HG03159 (cell line): ENCODE results near the gene IRF2BP1.
"Not testable (repeated sequence)": the region's sequence is repeated elsewhere in the genome, so short reads cannot be mapped to it uniquely, and the experiment has no call there.

Experiments
- ATAC-seq: cut with Tn5 transposase; IDR thresholded peaks from one replicate; pipeline ENCODE4 v1.9.1; 2021; ENCODE audit warnings: mild to moderate bottlenecking, moderate library complexity; ENCODE audit not compliant: unreplicated experiment

IRF2BP1 gene

DNA sequence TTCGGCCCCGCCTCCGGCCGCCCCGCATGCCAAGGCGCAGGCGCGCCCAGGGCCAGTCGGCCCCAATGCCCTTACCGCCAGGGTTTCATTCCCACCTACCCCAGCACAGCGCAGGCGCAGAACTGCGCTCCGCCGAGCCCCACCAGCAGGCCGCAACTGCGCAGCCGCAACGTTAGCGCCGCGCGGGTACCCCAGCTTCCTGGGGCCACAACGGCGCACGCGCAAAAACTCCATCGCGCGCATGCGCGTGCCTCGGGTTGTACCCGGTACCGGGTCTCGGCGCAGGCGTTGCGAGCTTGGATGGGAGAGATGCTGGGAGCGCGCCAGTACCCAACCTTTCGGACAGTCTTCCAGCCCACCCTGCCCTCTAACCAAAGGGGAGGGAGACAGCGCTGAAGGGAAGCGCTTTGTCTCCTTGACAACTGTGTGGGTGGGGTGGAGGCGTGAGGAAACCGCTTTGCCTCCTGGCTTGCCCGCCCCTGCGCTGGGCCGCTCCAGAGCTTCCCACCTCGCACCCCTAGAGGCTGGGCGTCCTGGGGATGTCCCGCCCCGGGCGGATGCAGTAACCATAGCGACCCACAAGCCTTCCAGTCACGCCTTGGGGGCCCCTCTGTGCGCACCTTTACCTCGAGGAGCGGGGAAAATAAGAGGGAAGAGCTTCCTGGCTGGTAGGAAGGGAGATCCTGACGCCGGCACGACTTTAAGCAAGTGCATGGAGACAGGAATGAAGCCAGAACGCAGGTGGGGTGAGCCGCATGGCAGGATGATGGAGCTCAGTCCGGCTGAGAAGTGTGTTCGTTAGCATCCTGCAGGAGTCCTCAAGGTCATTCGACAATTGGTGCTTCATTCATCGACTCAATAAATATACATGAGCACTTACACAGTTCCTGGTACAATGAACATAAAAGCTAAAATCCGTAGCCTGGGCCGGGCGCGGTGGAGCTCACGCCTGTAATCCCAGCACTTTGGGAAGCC lies 17.0 kb upstream of the IRF2BP1 start:
- ATAC-seq, result peak; percentile 86

DNA sequence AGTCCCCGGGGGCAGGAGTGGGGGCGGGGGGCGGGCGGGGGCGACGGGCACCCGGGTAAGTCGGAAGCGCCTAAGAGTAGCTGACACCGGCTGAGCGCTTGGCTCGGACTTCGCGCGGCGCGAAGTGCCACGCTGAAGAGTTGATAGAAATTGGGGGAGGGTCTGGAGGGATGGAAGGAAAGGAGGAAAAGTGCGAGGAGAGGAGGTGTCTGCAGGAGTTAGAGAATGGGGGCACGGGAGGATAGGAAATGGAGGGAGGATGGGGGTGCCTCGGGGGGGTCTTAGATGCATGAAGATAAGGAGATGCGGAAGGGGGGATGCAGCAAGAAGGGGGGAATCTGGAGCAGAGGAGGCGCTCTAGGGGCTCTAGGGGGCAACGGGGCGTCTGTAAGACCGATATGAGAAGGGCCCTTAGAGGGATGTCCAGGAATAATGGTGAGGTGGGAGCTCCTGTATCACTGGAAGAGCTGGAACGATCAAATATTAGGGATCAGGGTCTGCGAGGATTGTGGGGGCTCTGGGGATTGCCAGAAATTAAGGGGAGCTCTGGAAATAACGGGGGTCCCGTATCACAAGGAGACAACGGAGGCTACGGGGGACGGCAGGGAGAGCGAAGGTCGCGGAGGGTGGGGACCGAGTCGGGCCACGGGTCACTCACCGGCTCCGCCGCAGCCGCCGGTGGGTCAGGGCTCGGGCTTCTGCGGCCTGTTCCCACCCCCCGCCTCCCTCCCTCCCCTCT lies 16.1 kb upstream of the IRF2BP1 start, which contains the start of gene MYPOP:
Gene MYPOP, minus strand, starts transcription at position 702 of the 739 bp plus-strand sequence. CDS start 840 bp downstream, outside the sequence.
- ATAC-seq, result no peak

DNA sequence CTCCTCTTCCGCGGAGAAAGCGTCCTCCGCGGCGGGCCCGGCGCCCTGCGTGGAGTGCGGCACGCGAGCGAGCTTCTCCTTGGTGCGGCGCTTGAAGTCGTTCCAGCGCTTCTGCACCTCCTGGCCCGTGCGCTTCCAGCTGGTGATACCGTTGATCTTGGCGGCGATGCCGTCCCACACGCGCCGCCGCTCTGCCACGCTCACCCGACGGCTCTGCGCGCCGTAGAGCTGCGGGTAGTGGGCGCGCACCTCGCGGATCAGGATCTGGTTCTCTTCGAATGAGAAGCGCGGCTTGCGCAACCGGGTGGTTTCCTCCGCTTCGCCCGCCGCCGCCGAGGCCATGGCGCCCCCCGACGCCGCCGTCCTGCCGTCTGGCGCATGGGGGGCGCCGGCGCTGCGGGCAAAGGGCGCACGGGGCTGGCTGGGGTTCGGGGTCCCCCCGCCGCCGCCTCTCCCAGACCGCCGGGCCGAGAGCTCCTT lies 15.5 kb upstream of the IRF2BP1 start:
- ATAC-seq, result no peak

DNA sequence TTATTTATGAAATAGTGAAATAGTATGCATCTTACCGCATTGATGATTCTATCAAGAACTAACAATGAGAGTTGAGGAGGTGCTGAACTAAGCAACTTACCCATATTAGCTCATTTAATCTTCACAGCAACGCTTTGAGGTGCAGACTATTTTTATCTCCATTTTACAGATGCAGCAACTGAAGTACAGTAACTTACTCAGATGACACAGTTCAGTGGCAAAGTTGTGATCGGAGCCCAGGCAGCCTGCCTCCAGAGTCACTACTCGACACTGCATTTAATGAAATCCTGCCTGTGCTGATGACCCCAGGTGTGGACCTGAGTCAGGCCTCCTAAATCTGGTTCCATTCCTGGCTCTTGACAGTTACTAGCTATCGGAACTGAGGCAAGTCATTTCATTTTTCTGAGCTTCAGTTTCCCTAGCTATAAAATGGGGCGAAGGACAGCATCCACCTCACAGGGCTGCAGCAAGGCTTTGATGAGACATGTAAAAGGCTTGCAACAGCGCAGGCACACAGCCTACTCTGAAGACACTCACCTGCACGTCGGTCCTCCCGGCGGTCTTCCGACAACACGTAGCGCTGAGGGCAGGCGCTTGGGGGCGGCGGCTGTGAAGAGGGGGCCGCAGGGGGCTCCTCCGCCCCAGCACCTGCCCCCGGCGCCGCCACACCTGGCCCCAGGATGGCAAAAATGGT lies 14.9 kb upstream of the IRF2BP1 start:
- no peak for ATAC-seq

DNA sequence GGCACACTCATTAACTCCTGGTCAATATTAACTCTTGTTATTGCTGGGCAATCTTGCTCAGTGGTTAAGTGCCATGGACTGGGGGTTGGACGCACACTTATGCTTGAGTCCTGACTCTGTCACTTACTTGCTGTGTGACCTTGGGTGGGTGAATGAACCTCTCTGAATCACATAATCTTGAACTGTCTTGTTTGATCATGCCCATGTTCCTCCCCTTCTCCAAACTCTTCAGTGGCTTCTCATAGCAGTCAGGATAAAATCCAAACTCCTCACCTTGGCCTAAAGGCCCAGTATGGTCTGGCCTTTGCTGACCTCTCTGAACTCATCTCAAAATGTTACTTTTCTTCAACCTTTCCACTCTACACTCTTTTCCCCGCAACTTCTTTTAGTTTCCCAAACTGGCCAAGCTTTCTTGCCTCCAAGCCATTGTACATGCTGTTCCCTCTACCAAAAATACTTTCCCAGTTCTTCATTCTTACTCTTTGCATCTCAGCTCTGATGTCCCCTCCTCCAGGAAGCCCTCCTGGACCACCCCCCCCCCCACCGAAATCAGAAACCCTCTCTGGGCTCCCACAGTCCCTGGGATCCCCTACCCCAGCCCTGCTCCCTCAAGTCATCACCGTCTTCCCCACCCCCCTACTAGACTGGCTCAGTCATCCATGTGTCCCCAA lies 14.1 kb upstream of the IRF2BP1 start:
- ATAC-seq, result no peak

DNA sequence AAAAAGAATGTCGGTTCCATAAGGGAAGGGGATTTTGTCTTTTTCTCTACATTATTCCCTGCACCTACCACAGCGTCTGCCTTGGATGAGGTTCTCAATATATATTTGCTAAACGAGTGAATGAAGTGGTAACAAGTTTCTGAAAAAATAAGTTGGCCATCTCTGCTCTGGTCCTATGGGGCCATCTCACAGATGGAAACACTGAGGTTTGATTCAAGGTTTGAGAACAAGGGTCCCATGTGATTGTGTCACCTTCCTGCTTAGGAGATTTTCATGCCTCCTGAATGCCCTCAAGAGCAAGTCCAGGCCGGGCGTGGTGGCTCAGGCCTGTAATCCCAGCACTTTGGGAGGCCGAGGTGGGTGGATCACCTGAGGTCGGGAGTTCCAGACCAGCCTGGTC lies 13.3 kb upstream of the IRF2BP1 start:
- no peak for ATAC-seq

DNA sequence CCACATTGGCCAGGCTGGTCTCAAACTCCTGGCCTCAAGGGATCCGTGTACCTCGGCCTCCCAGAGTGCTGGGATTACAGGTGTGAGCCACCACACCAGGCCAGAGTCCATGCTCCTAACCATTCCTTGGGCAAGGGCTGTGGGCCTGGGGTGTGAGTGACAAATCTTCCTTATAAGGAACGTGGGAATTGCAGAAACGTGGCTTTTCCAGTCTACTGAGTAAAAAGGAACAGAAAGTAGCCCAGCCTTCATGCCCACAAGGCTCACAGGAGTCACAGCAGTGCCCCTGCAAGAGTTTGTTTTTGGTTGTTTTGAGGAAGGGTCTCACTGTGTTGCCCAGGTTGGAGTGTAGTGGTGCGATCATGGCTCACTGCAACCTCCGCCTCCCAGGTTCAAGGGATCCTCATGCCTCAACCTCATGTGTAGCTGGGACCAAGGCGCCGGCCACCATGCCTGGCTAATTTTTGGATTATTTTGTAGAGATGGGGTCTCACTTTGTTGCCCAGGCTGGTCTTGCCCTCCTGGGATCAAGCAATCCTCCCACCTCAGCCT lies 11.4 kb upstream of the IRF2BP1 start:
- ATAC-seq, result no peak

DNA sequence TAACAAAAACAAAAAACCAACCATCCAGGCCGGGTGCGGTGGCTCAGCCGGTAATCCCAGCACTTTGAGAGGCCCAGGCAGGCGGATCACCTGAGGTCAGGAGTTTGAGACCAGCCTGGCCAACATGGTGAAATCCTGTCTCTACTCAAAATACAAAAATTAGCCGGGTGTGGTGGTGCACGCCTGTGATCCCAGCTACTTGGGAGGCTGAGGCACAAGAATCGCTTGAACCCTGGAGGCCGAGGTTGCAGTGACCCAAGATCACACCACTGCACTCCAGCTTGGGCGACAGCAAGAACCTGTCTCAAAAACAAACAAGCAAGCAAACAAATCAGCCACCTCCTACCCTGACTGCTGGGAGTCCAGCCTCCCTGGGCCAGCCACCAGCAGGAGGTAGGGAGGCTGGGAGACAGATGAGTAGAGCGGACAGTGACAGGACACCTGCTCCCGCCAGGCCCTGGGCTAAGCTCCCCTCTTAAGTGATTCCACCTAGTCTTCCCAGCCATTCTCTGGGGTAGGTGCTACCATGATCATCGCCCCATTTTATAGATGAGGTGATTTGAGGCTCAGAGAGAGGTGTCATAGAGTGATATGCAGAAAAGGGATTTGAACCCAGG lies 10.2 kb upstream of the IRF2BP1 start:
- not testable (repeated sequence) for ATAC-seq

DNA sequence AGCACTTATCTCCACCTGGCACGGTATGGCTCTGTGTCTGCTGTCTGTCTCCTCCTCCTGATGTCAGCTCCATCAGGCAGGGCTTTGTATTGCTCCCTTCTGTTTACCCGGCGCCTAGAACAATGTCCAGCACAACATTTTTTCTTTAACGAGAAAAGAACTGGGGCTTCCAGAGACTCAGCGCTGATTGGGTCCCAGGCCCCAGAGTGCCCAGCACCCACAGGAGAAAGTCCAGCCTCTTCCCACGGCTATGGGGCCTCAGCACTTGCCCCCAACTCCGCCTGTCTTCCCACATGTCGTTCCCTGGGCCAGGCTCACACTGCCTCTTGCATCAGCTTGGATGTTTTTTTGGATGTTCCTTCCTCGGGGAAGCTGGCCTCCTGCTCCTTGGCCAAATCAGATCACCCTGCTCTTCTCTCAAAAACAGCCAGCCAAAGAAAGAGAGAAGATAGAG lies 9.6 kb upstream of the IRF2BP1 start:
- ATAC-seq, result no peak

DNA sequence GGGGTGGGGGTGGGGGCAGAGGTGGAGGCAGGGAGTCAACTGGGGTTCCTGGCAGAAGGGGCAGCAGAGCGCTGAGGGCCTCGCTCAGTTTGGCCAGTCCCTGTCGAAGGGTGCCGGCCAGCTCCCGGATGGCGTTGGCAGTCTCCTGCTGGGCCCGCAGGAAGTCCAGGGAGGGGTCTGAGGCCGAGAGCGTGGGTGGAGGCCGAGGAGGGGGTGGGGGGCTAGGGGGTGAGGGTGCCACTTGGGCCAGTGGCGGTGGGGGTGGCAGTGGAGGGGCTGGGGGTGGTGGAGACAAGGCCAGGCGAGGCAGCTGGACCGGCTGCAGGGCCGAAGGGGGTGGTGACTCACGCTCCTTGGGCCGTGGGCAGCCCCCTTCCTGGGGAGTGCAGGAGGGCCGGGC lies 4.9 kb upstream of the IRF2BP1 start:
- ATAC-seq, result no peak

DNA sequence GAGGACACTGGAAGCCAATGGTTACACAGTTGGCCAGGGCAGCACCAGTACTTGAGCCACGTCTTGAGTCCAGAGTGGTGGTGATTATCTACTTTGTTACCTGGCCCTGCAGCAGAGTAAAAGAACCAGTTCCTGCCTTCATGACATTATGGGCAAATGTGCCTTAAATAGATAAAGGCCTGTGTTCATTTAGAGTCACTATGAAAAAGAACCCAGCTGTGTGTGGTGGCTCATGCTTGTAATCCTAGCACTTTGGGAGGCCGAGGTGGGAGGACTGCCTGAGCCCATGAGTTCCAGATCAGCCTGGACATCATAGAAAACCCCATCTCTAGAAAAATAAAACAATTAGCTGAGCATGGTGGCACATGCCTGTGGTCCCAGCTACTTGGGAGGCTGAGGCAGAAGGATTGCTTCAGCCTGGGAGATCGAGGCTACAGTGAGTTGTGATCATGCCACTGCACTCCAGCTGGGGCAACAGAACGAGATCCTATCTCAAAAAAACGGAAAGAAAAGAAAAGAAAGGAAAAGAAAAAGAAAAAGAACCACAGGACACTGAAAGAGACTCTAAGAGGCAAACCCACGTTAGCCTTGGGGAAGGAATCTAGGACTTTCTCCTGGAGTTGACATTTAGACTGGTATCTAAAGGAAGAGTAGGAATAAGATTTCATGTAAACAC lies 3.4 kb upstream of the IRF2BP1 start:
- ATAC-seq, result no peak

DNA sequence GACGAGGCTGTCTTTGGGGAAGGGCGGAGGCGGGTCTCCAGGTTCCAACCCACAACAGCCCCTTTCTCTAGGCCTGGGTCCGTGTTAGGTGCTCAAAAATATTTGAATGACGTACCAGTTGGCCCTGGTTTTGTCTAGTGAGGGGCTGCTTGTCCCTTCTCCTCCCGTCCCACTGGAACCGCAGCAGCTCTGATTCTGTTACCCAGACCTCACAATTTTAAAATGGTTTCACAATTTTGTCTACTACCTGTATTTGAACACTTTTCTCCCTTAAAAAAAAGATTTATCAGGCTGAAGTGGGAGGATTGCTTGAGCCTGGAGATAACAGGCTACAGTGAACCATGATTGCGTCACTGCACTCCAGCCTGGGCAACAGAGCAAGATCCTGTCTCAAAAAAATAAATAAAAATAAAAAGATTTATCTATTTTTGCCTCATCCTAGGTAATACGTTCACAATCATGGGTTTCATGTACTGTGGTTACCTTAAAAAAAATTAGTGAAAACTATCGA lies 1.3 kb upstream of the IRF2BP1 start:
- ATAC-seq, result no peak

DNA sequence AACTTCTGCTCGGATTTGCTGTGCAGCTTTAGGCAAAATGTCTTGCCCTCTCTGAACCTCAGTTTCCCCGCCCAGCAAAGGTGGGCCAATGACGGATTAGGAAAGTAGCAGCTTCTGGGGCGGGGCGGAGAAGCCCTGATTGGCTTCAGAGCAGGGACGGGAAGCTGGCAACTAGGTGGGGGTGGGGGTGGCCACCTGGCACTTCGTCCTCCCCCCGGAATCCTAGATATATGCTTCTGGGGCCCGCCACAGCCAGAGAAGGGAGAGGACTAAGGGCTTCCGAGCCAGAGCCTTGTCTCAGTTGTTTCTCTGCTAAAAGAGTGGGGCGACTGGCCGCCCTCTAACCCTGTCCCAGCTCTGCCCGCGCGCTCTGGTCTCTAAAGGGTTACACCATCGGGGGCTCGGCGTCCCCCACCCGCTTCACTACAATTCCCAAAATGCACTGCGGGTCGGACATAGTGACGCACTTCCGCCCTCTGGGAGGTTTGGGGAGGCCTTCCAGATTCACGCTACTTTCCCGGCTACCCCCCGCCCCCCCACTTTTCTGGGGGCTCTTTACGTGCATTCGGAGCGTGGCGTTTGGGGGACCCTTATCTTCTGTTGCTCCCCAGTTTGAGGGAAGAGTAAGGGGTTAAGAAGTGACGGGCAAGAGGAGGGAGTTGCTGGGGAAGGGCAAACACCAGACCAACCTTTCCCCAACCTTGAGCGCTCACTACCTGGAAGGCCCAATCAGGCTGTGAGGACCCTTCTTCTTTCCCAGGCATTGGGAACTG lies 672 bp upstream of the IRF2BP1 start:
- ATAC-seq, result peak; percentile 61

DNA sequence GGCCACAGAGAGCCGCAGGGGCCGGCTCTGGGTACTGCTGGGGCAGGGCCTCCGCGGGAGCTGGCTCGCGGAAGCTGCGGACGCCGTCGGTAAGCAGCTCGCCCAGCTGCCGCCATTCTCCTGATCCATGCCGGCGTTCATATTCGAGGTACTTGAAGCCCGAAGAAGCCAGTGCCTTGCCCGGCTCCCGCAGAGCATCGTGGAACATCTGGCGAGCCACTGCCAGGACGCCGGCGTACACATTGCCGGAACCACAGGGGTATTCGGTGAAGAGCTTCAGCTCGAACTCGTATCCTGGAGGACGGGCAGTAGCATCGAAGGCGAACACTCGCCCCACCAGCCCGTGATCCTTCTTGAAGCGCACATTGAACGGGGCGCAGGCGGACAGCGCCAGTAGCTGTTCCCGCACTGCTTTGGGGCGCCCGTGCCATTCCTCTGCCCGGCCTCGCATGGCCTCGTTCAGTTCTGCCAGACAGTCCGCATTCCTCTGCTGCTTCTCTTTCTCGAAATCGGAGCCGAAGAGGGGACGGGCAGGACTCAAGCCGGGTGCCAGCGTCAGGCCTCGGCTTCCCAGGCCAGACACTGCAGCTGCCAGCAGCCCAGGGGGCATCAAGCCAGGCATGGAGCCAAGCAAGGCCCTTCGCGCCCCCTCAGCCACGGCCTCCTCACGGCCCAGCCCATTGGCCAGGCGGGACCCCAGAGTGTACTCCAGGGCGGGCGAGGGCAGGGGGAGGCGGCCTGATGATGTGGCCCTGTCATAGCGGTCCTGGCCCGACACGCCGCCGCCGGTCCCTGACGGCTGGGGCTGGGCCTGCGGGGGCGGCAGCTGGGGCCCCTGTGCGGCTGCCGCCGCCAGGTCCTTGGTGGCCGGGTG lies 1.0 kb downstream of the IRF2BP1 start:
- ATAC-seq, result no peak

DNA sequence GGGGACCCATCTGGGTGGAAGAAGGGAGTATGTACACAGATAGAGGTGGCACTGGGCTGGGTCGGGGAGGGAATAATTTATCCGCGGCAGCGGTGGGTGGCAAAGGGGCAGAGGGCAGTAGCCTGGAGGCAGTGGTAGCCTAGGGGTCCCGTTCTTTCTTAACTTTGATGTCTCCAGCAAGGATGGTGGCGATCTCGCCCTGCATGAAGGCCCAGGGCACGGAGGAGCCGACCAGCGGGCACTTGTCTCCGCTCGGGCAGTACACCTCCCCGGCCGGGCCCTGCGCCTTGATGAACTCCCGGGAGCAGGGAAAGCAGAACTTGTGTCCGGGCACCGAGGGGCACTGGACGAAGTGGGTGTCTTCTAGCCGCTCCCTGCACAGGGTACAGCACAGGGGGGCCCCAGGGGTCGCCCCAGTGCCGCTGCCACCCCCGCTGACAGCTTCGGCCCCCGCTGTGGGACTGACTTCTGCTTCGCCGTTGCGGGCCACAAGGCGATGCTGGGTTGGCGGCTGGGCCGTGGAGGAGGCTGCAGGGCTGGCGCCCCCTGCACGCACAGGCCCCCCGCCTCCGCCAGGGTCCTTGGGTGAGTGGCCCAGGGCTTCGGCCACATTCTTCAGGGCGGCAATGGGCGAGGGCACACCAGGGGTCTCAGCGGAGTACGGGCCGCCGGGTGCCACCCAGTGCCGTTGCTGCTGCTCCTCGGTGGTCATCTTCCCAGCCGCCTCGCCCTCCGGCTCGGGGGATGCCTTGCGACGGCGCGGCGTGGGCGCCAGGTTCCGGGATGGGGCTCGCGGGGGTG lies 1.9 kb downstream of the IRF2BP1 start:
- ATAC-seq, result no peak

DNA sequence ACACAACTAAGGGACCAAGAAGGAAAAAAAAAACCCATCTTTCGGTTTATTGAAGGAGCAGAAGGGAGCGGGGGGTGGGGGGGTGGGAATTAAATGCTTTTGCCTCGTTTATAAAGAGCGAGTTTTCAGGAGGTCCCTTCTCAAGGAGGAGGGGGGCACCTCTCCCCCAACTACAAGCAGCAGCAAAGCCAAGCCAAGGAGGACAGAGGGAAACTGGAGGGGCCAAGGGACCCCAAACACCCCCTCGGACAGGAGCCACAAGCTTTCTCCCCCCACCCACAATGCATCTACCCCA lies 2.4 kb downstream of the IRF2BP1 start:
- ATAC-seq, result no peak
